Bronchial epithelial cell (primary cell): ENCODE data around the gene FNDC3B. TPM values are rescaled to one million over a fixed set of nuclear protein-coding genes. Genes with fewer than 3 reads are reported as not detected.
A peak's percentile ranks its signal among the peaks of the same experiment; 100 is the strongest.

ENCODE experiments used
- DNase-seq: peaks from one replicate; pipeline ENCODE4 v3.0.0-alpha.2; 2010; ENCODE audit warnings: low read depth
- FAIRE-seq: peaks from 2 replicates; lab custom pipeline; 2011; peaks lifted over from hg19 to GRCh38; lab: Jason Lieb, UNC
- H3K27me3 ChIP-seq: 2 replicates; pipeline ENCODE4 v1.5.1; 2011; ENCODE audit warnings: low read length; ENCODE audit not compliant: control insufficient read depth, insufficient read depth
- H3K36me3 ChIP-seq: 2 replicates; pipeline ENCODE4 v1.5.1; 2011; ENCODE audit warnings: low read length; ENCODE audit not compliant: control insufficient read depth, insufficient read depth
- H3K4me3 ChIP-seq: 2 replicates; pipeline ENCODE4 v1.5.1; 2011; ENCODE audit warnings: mild to moderate bottlenecking, low read depth, low read length, control low read depth
- CTCF ChIP-seq: IDR thresholded peaks from 2 replicates; pipeline ENCODE4 v1.5.1; 2011; ENCODE audit warnings: mild to moderate bottlenecking, moderate library complexity, low read length, control low read depth, inconsistent platforms; ENCODE audit not compliant: insufficient read depth, severe bottlenecking
- total RNA-seq: library from RNA; depleted of rRNA; stranded (reverse); fragments of >200 nt; gene quantifications from 2 replicates; pipeline ENCODE4 v1.2.1, GENCODE V29; 2014

The FNDC3B gene
- total RNA-seq, 1 donor from 2014 or later = 39.2 TPM

DNA sequence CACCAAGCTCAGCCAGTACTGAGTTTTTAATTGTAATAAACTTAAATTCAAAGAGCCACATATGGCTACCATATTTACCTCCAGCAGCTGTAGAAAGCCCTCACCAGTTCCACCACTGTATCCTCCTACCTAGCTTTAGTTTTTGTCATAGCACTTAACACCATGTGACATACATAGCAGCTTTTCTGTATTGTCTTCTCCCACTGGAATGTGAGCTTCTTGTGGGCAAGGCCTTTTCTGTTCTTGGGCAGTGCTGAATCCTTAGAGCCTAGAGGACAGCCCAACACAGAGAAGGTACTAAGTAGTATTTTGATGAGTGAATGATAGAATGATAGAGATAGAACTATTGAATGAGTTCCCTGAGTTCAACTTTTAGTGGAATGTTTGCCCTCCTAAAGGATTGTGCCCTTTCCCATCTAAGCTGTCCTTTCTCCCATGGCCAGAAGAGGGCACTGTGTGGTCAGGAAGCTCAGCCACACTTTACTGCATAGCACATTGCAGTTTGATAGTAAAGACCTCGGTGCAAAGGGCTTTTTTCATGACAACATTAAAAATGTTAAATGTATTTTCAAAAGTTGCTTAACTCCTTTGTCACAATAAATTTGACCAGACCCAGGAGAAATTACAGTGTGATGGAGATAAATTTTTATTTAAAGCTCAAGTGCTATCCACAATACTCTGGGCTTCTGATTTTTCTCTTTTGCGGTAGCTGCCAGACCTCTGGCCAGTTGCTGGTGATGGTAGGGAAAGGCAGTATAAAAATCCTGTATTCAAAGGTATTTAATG lies 293.1 kb downstream of the FNDC3B start:
- DNase-seq = peak; percentile 61
- FAIRE-seq = no peak
- peak; percentile 85 for TF ChIP-seq CTCF
- H3K4me3 ChIP-seq = no peak overlapping the region
- no peaks in the 10 kb centered on the region for H3K27me3 ChIP-seq
- peaks cover 17% of the 10 kb centered on the region for H3K36me3 ChIP-seq

GRCh38 chr3:172333042-172333377 lies 293.6 kb downstream of the FNDC3B start:
- H3K36me3 ChIP-seq = peaks cover 19% of the 10 kb centered on the region
- no peaks in the 10 kb centered on the region for H3K27me3 ChIP-seq
- TF ChIP-seq CTCF = no peak
- FAIRE-seq = no peak
- H3K4me3 ChIP-seq = no peak overlapping the region
- DNase-seq = no peak

- TF ChIP-seq CTCF = no peak
- FAIRE-seq (no peak), DNase-seq (no peak)
- no peak overlapping the region for H3K4me3 ChIP-seq
- H3K36me3 ChIP-seq = peaks cover 15% of the 10 kb centered on the region
- no peaks in the 10 kb centered on the region for H3K27me3 ChIP-seq
Observed at GRCh38 chr3:172333692-172334457, 294.5 kb downstream of the FNDC3B start.

DNA sequence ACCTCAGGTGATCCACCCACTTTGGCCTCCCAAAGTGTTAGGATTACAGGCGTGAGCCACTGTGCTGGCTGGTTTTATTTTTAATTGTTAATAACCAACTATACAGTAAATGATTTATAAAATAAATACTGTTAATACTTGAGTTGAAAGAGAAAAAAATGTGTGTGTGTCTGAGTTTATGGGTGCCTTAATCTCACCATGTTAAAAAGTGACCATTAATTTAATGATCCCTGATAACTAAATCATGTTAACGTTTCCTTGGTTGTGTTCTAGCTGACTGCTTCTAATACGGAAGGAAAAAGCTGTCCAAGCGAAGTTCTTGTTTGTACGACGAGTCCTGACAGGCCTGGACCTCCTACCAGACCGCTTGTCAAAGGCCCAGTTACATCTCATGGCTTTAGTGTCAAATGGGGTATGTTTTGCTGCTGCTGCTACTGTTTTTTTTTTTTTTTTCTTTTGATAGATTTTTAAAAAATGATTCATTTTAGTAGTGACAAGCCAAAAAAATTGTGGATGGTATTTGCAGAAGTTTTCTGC lies 295.4 kb downstream of the FNDC3B start:
- peak; percentile 76 for DNase-seq
- no peak for FAIRE-seq
- no peaks in the 10 kb centered on the region for H3K27me3 ChIP-seq
- no peak overlapping the region for H3K4me3 ChIP-seq
- peaks cover 13% of the 10 kb centered on the region for H3K36me3 ChIP-seq
- TF ChIP-seq CTCF = no peak

DNA sequence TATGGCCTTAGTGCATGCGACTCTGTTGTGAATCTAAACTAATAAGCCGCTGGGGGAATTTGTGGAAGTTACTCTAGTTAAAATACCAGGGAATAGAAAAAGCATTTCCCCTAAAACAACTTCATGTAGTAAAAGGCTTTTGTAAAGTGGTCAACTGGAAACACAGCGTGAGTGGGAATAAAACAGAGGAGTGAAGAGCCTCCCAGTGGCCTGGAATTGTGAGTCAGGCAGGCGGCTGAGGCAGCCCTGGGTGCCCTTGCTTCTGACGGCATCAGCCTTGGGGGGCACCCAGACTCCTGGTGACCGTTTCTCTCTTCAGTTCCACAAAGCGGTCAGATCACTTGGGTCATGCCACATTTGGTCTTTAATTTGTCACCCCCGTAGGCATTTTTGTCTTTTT lies 300.5 kb downstream of the FNDC3B start:
- H3K36me3 ChIP-seq = peaks cover 16% of the 10 kb centered on the region
- H3K4me3 ChIP-seq = no peak overlapping the region
- H3K27me3 ChIP-seq = no peaks in the 10 kb centered on the region
- DNase-seq (no peak), FAIRE-seq (no peak)
- no peak for TF ChIP-seq CTCF
